Activated T-cell treated with anti-CD3 and anti-CD28 coated beads, Interleukin-2, amount 50 U/mL, for 72 hours (primary cell): ENCODE results near the gene R3HDM1. TPM values are rescaled to one million over a fixed set of nuclear protein-coding genes. Genes with fewer than 3 reads are reported as not detected.
"Not testable (repeated sequence)": the region's sequence is repeated elsewhere in the genome, so short reads cannot be mapped to it uniquely, and the experiment has no call there.

Experiments
- ATAC-seq, 2 donors: fragments of 150-1000 bp; cut with Tn5 transposase; replicated peaks in 1 of 2; 2 replicates each; pipeline ENCODE4 v1.10.0; 2021; ENCODE audit warnings: moderate library complexity in 2 of 2, mild to moderate bottlenecking in 1 of 2
- DNase-seq, 2 donors: peaks; one replicate each; pipeline ENCODE4 v3.0.0; 2021 to 2022; ENCODE audit warnings: mixed read lengths in 1 of 2
- H3K27ac Mint-ChIP-seq: one replicate; pipeline ENCODE4 v1.8.0; 2022; ENCODE audit warnings: mild to moderate bottlenecking, moderate library complexity, mixed read lengths
- H3K27me3 Mint-ChIP-seq: one replicate; pipeline ENCODE4 v1.8.0; 2022; ENCODE audit warnings: low read depth, mixed read lengths
- H3K36me3 Mint-ChIP-seq, 2 donors: one replicate each; pipeline ENCODE4 v1.8.0; 2022; ENCODE audit warnings: mixed read lengths in 2 of 2, mild to moderate bottlenecking in 1 of 2; ENCODE audit not compliant: insufficient read depth in 2 of 2
- H3K4me1 Mint-ChIP-seq: one replicate; pipeline ENCODE4 v1.8.0; 2022; ENCODE audit warnings: low read depth, mixed read lengths
- H3K4me3 Mint-ChIP-seq, 2 donors: one replicate each; pipeline ENCODE4 v1.8.0; 2022; ENCODE audit warnings: mild to moderate bottlenecking in 2 of 2, mixed read lengths in 2 of 2, moderate library complexity in 2 of 2
- H3K9me3 Mint-ChIP-seq, 2 donors: one replicate each; pipeline ENCODE4 v1.8.0; 2022; ENCODE audit warnings: mixed read lengths in 2 of 2
- total RNA-seq, 2 donors: library from RNA; stranded (reverse); gene quantifications; one replicate each; pipeline ENCODE4 v1.2.3, GENCODE V29; 2022

Gene R3HDM1
- total RNA-seq, 2 donors from 2014 or later: 47.7 to 50.4 TPM

- Mint-ChIP-seq H3K27ac (peak overlapping the region; percentile 68), H3K9me3 (no peaks in the 10 kb centered on the region), H3K4me1 (peaks cover 36% of the 10 kb centered on the region), H3K36me3 (peaks cover 0 to 1% of the 10 kb centered on the region in 2 donors), H3K27me3 (no peaks in the 10 kb centered on the region), H3K4me3 (no peak overlapping the region)
- DNase-seq: no peak
- no peak for ATAC-seq
Observed at GRCh38 chr2:135532581-135532980, 1.3 kb downstream of the R3HDM1 start.

- H3K27ac Mint-ChIP-seq, H3K36me3 Mint-ChIP-seq: not testable (repeated sequence)
- H3K4me1 Mint-ChIP-seq: peaks cover 29% of the 10 kb centered on the region
Observed at GRCh38 chr2:135533545-135533944, 2.3 kb downstream of the R3HDM1 start.

GRCh38 chr2:135546436-135546835, 15.2 kb downstream of the R3HDM1 start:
- H3K36me3 Mint-ChIP-seq: no peaks in the 10 kb centered on the region
- no peak overlapping the region for H3K4me3 Mint-ChIP-seq

More at GRCh38 chr2:135533545-135533944, 2.3 kb downstream of the R3HDM1 start:
- H3K4me3 Mint-ChIP-seq: peak overlapping the region in 1 of 2 donors; percentile 24
- DNase-seq, H3K9me3 Mint-ChIP-seq, ATAC-seq, H3K27me3 Mint-ChIP-seq: not testable (repeated sequence)

GRCh38 chr2:135547311-135547710, 16.0 kb downstream of the R3HDM1 start:
- no peaks in the 10 kb centered on the region for H3K27me3 Mint-ChIP-seq
- no peaks in the 10 kb centered on the region for H3K36me3 Mint-ChIP-seq
- H3K27ac Mint-ChIP-seq: no peak overlapping the region
- DNase-seq (no peak), ATAC-seq (no peak)
- no peak overlapping the region for H3K4me3 Mint-ChIP-seq
- H3K4me1 Mint-ChIP-seq: peaks cover 22% of the 10 kb centered on the region
- no peaks in the 10 kb centered on the region for H3K9me3 Mint-ChIP-seq

More at GRCh38 chr2:135546436-135546835, 15.2 kb downstream of the R3HDM1 start:
- ATAC-seq: peak; percentile 95 to 98
- H3K9me3 Mint-ChIP-seq: no peaks in the 10 kb centered on the region
- peaks cover 22% of the 10 kb centered on the region for H3K4me1 Mint-ChIP-seq
- H3K27ac Mint-ChIP-seq: no peak overlapping the region
- H3K27me3 Mint-ChIP-seq: no peaks in the 10 kb centered on the region
- peak in 1 of 2 donors; percentile 9 for DNase-seq

- H3K4me1 Mint-ChIP-seq: peaks cover 11% of the 10 kb centered on the region
- H3K36me3 Mint-ChIP-seq: no peaks in the 10 kb centered on the region
- no peak for ATAC-seq
- H3K4me3 Mint-ChIP-seq: no peak overlapping the region
- H3K9me3 Mint-ChIP-seq: no peaks in the 10 kb centered on the region
- no peaks in the 10 kb centered on the region for H3K27me3 Mint-ChIP-seq
- H3K27ac Mint-ChIP-seq: no peak overlapping the region
- no peak for DNase-seq
Observed at GRCh38 chr2:135551356-135551755, 20.1 kb downstream of the R3HDM1 start.

GRCh38 chr2:135552887-135553286, 21.6 kb downstream of the R3HDM1 start:
- Mint-ChIP-seq H3K27me3 (no peaks in the 10 kb centered on the region), H3K4me1 (peaks cover 10% of the 10 kb centered on the region), H3K4me3 (no peak overlapping the region), H3K36me3 (no peaks in the 10 kb centered on the region), H3K27ac (no peak overlapping the region), H3K9me3 (no peaks in the 10 kb centered on the region)
- no peak for DNase-seq
- ATAC-seq: no peak

- DNase-seq: no peak
- no peak for ATAC-seq
- Mint-ChIP-seq H3K9me3 (no peaks in the 10 kb centered on the region), H3K27ac (no peak overlapping the region), H3K36me3 (no peaks in the 10 kb centered on the region), H3K4me3 (no peak overlapping the region), H3K4me1 (peaks cover 10% of the 10 kb centered on the region), H3K27me3 (no peaks in the 10 kb centered on the region)
Observed at GRCh38 chr2:135555311-135555710, 24.0 kb downstream of the R3HDM1 start.

GRCh38 chr2:135557530-135557929, 26.2 kb downstream of the R3HDM1 start:
- peaks cover 10% of the 10 kb centered on the region for H3K4me1 Mint-ChIP-seq
- H3K36me3 Mint-ChIP-seq: no peaks in the 10 kb centered on the region
- no peak overlapping the region for H3K27ac Mint-ChIP-seq
- no peak for ATAC-seq
- no peaks in the 10 kb centered on the region for H3K27me3 Mint-ChIP-seq
- DNase-seq: no peak
- H3K4me3 Mint-ChIP-seq: no peak overlapping the region
- H3K9me3 Mint-ChIP-seq: no peaks in the 10 kb centered on the region

GRCh38 chr2:135561925-135562324, 30.6 kb downstream of the R3HDM1 start:
- no peaks in the 10 kb centered on the region for H3K9me3 Mint-ChIP-seq
- DNase-seq (no peak), ATAC-seq (no peak)
- peaks cover 17% of the 10 kb centered on the region for H3K4me1 Mint-ChIP-seq
- peaks cover 0 to 7% of the 10 kb centered on the region in 2 donors for H3K36me3 Mint-ChIP-seq
- H3K27me3 Mint-ChIP-seq: no peaks in the 10 kb centered on the region
- no peak overlapping the region for H3K27ac Mint-ChIP-seq
- H3K4me3 Mint-ChIP-seq: no peak overlapping the region

GRCh38 chr2:135563793-135564192, 32.5 kb downstream of the R3HDM1 start:
- no peaks in the 10 kb centered on the region for H3K9me3 Mint-ChIP-seq
- H3K36me3 Mint-ChIP-seq: peaks cover 0 to 7% of the 10 kb centered on the region in 2 donors
- no peaks in the 10 kb centered on the region for H3K27me3 Mint-ChIP-seq
- peaks cover 14% of the 10 kb centered on the region for H3K4me1 Mint-ChIP-seq
- no peak overlapping the region for H3K4me3 Mint-ChIP-seq
- H3K27ac Mint-ChIP-seq: no peak overlapping the region
- ATAC-seq (peak; percentile 46 to 66), DNase-seq (peak; percentile 2 to 11)

- Mint-ChIP-seq H3K4me3 (no peak overlapping the region), H3K27ac (no peak overlapping the region), H3K27me3 (no peaks in the 10 kb centered on the region), H3K36me3 (peaks cover 0 to 5% of the 10 kb centered on the region in 2 donors), H3K4me1 (peaks cover 5% of the 10 kb centered on the region), H3K9me3 (no peaks in the 10 kb centered on the region)
- DNase-seq: no peak
- ATAC-seq: no peak
Observed at GRCh38 chr2:135570884-135571283, 39.6 kb downstream of the R3HDM1 start.

- no peaks in the 10 kb centered on the region for H3K9me3 Mint-ChIP-seq
- H3K36me3 Mint-ChIP-seq: no peaks in the 10 kb centered on the region
- no peaks in the 10 kb centered on the region for H3K4me1 Mint-ChIP-seq
- H3K4me3 Mint-ChIP-seq: no peak overlapping the region
- ATAC-seq: no peak
- H3K27ac Mint-ChIP-seq: no peak overlapping the region
- no peaks in the 10 kb centered on the region for H3K27me3 Mint-ChIP-seq
- no peak for DNase-seq
Observed at GRCh38 chr2:135573620-135574019, 42.3 kb downstream of the R3HDM1 start.

GRCh38 chr2:135581282-135581681, 50.0 kb downstream of the R3HDM1 start:
- Mint-ChIP-seq H3K27ac (no peak overlapping the region), H3K9me3 (no peaks in the 10 kb centered on the region), H3K4me1 (no peaks in the 10 kb centered on the region), H3K27me3 (no peaks in the 10 kb centered on the region), H3K36me3 (no peaks in the 10 kb centered on the region), H3K4me3 (no peak overlapping the region)
- no peak for DNase-seq
- no peak for ATAC-seq

GRCh38 chr2:135582383-135582782, 51.1 kb downstream of the R3HDM1 start:
- H3K4me3 Mint-ChIP-seq: no peak overlapping the region
- ATAC-seq (no peak), DNase-seq (no peak)
- no peaks in the 10 kb centered on the region for H3K36me3 Mint-ChIP-seq
- H3K27ac Mint-ChIP-seq: no peak overlapping the region
- H3K27me3 Mint-ChIP-seq: no peaks in the 10 kb centered on the region
- H3K4me1 Mint-ChIP-seq: peaks cover under 1% of the 10 kb centered on the region
- H3K9me3 Mint-ChIP-seq: no peaks in the 10 kb centered on the region
